K562 (cell line): ENCODE data around the gene ZNF296. TPM values are rescaled to one million over a fixed set of nuclear protein-coding genes. Genes with fewer than 3 reads are reported as not detected.

Experiments used
- ATAC-seq: fragments of 200-7000 bp; cut with Tn5 transposase; 3 replicates; pipeline ENCODE4 v1.9.1; 2020; ENCODE audit warnings: moderate library complexity
- BruUV-seq: library from RNA; stranded (reverse); fragments of 400-500 nt; replicated peaks from 2 replicates; lab custom pipeline; 2021; lab: Mats Ljungman, UMichigan
- CTCF ChIA-PET: fragments of 300-600 bp; formaldehyde crosslinking; extraction: SDS; loops from one replicate; lab custom pipeline; 2021; ENCODE audit warnings: low intra/inter-chr PET ratio; lab: Yijun Ruan, JAX
- POLR2A ChIA-PET: fragments of 300-600, 350-650 bp; sonication (Branson Sonifier 250); formaldehyde crosslinking; extraction: SDS; loops from one replicate; lab custom pipeline; 2021; ENCODE audit warnings: antibody characterized with exemption, inconsistent platforms; lab: Yijun Ruan, JAX
- DNase-seq, 4 experiments: peaks; one replicate each; pipeline versions ENCODE4 v3.0.0 to v3.0.0-alpha.2; 2011 to 2018; ENCODE audit warnings: low spot score in 3 of 4, mixed read lengths in 3 of 4; ENCODE audit errors: extremely low read depth in 1 of 4
- FAIRE-seq: peaks from 2 replicates; lab custom pipeline; 2011; peaks lifted over from hg19 to GRCh38; lab: Jason Lieb, UNC
- H2AFZ ChIP-seq: 2 replicates; pipeline ENCODE4 v1.6.0; 2011; ENCODE audit warnings: low read depth, low read length, control low read depth, inconsistent platforms
- H3K27ac ChIP-seq: fragments of 200-600 bp; 3 replicates; pipeline ENCODE4 v1.8.0; 2011; ENCODE audit warnings: low read depth, mild to moderate bottlenecking, control low read depth, inconsistent platforms, low read length, moderate library complexity, mixed read lengths; ENCODE audit errors: extremely low read depth
- H3K27me3 ChIP-seq, 2 experiments: fragments of 300-600 bp in 1 of 2; 2 replicates in 1 of 2; 3 replicates in 1 of 2; pipeline versions ENCODE4 v1.6.0 to v1.8.0; 2011; ENCODE audit warnings: inconsistent platforms in 2 of 2, low read length in 2 of 2, mild to moderate bottlenecking in 1 of 2, mixed read lengths in 1 of 2, moderate library complexity in 1 of 2; ENCODE audit not compliant: control insufficient read depth in 2 of 2, insufficient read depth in 2 of 2
- H3K36me3 ChIP-seq: fragments of 300-600 bp; 3 replicates; pipeline ENCODE4 v1.8.0; 2011; ENCODE audit warnings: mild to moderate bottlenecking, low read length, inconsistent platforms; ENCODE audit not compliant: control insufficient read depth, insufficient read depth
- H3K4me1 ChIP-seq, 2 experiments: fragments of 200-600 bp in 1 of 2; replicated peaks in 1 of 2; 2 replicates in 1 of 2; 3 replicates in 1 of 2; pipeline versions ENCODE4 v1.5.1 to v1.8.0; 2011; ENCODE audit warnings: inconsistent platforms in 2 of 2, low read length in 2 of 2, mild to moderate bottlenecking in 1 of 2, mixed read lengths in 1 of 2, moderate library complexity in 1 of 2; ENCODE audit not compliant: control insufficient read depth in 2 of 2, insufficient read depth in 2 of 2
- H3K4me2 ChIP-seq: 2 replicates; pipeline ENCODE4 v1.6.1; 2011; ENCODE audit warnings: low read length, control low read depth, inconsistent platforms, mixed read lengths; ENCODE audit not compliant: insufficient read depth
- H3K4me3 ChIP-seq: fragments of 200-600 bp; sonication (generic), shearing (Covaris generic); 2 replicates; pipeline ENCODE4 v1.5.1; 2016; ENCODE audit warnings: control low read depth, inconsistent platforms
- H3K79me2 ChIP-seq: fragments of 200-600 bp; 3 replicates; pipeline ENCODE4 v1.8.0; 2011; ENCODE audit warnings: low read length, inconsistent platforms; ENCODE audit not compliant: control insufficient read depth, insufficient read depth
- H3K9ac ChIP-seq, 2 experiments: 2 replicates each; pipeline versions ENCODE4 v1.6.0 to v1.6.1; 2011; ENCODE audit warnings: low read depth in 2 of 2, low read length in 2 of 2, control low read depth in 1 of 2, inconsistent platforms in 1 of 2, mild to moderate bottlenecking in 1 of 2, mixed read lengths in 1 of 2; ENCODE audit not compliant: insufficient read depth in 1 of 2
- H3K9me1 ChIP-seq: one replicate; pipeline ENCODE4 v1.6.0; 2011; ENCODE audit warnings: inconsistent platforms, mild to moderate bottlenecking, low read length, moderate library complexity; ENCODE audit not compliant: control insufficient read depth, insufficient read depth
- H3K9me3 ChIP-seq: replicated peaks from 2 replicates; pipeline ENCODE4 v1.5.1; 2011; ENCODE audit warnings: low read depth, low read length, inconsistent platforms; ENCODE audit not compliant: control insufficient read depth, insufficient read depth
- H4K20me1 ChIP-seq: replicated peaks from 2 replicates; pipeline ENCODE4 v1.6.1; 2011; ENCODE audit warnings: low read length, inconsistent platforms, mixed read lengths; ENCODE audit not compliant: control insufficient read depth, insufficient read depth
- CREB5 ChIP-seq: fragments of 250-450 bp; sonication (Bioruptor Pico); IDR thresholded peaks from 2 replicates; pipeline ENCODE4 v1.5.0; 2020; ENCODE audit warnings: mild to moderate bottlenecking
- L3MBTL2 ChIP-seq: fragments of 450-650 bp; IDR thresholded peaks from 2 replicates; pipeline ENCODE4 v1.6.1; 2016; ENCODE audit warnings: mild to moderate bottlenecking, moderate library complexity
- MNT ChIP-seq, 2 experiments: fragments of 450-650 bp; conservative IDR thresholded peaks; 2 replicates each; pipeline ENCODE4 v1.6.1; 2017; ENCODE audit warnings: mild to moderate bottlenecking in 2 of 2, moderate library complexity in 2 of 2
- PCBP2 ChIP-seq: fragments of 200-400 bp; formaldehyde crosslinking; IDR thresholded peaks from 2 replicates; pipeline ENCODE4 v1.6.1; 2018; ENCODE audit warnings: low read length, low read depth, mild to moderate bottlenecking, moderate library complexity; ENCODE audit not compliant: poor library complexity, severe bottlenecking
- SMAD2 ChIP-seq: fragments of 150-350 bp; IDR thresholded peaks from 2 replicates; pipeline ENCODE4 v1.6.1; 2014; ENCODE audit warnings: low read depth, mild to moderate bottlenecking, low read length
- SREBF2 ChIP-seq: sonication (generic); formaldehyde crosslinking; IDR thresholded peaks from 2 replicates; pipeline ENCODE4 v1.4.0; 2020; ENCODE audit warnings: mild to moderate bottlenecking, missing genetic modification reagents
- SRSF1 ChIP-seq: fragments of 200-400 bp; formaldehyde crosslinking; IDR thresholded peaks from 2 replicates; pipeline ENCODE4 v1.6.1; 2017; ENCODE audit warnings: mild to moderate bottlenecking, low read depth, low read length, moderate library complexity
- TRIM24 ChIP-seq, 2 experiments: fragments of 450-650 bp; IDR thresholded peaks; 2 replicates each; pipeline ENCODE4 v1.6.1; 2016
- ZNF165 ChIP-seq: fragments of 250-450 bp; sonication (Bioruptor Pico); IDR thresholded peaks from 2 replicates; pipeline ENCODE4 v1.4.0; 2020; ENCODE audit warnings: borderline replicate concordance
- WGBS: fragments of 100-300 bp; shearing (Covaris generic); methylation state at CpG from one replicate; pipeline ENCODE4 v1.1.6; 2016; ENCODE audit warnings: low coverage, mixed read lengths; ENCODE audit not compliant: insufficient coverage; ENCODE audit errors: missing lambda C conversion rate; 5-methylcytosine and 5-hydroxymethylcytosine counted together
- in situ Hi-C: fragments of 300-500 bp; cut with MboI; formaldehyde crosslinking; loops from 4 replicates; pipeline ENCODE4 v1.15.0; 2018; ENCODE audit warnings: inconsistent platforms, mixed read lengths
- intact Hi-C: fragments of 100-400 bp; cut with micrococcal nuclease; formaldehyde crosslinking; loops from 2 replicates; pipeline ENCODE4 v1.14.2; 2022
- polyA plus RNA-seq, 8 experiments: library from polyadenylated mRNA; depleted of rRNA in 4 of 8; stranded (reverse) in 5 of 8; unstranded in 3 of 8; fragments of >200 nt; fragmentation: Nextera tagmentation in 2 of 8; fragmentation: Illumina TruSeq in 1 of 8; extraction: Ambion mirVana in 2 of 8; extraction: Trizol in 1 of 8; gene quantifications; 2 replicates each; pipeline versions ENCODE4 v1.2.1 to v1.2.3, GENCODE V29; 2011 to 2014; ENCODE audit warnings: inconsistent platforms in 1 of 8, missing spikeins in 1 of 8
- total RNA-seq, 7 experiments: library from RNA; depleted of rRNA in 6 of 7; stranded (reverse); fragments of >200 nt in 6 of 7; fragmentation: Illumina TruSeq in 2 of 7; extraction: Trizol in 2 of 7; gene quantifications; 2 replicates each; pipeline versions ENCODE4 v1.2.1 to v1.2.3, GENCODE V29; 2011 to 2021; ENCODE audit warnings: low replicate concordance in 1 of 7

Gene ZNF296
- total and polyA plus RNA-seq, 9 of the 15 experiments (the other 6 are each of a cell fraction or from before 2014, with no cell fraction given) = 0.03 to 8.8 (median 0.47) TPM; not detected in 1

- Histone ChIP-seq H2AFZ (no peak overlapping the region), H3K79me2 (peaks cover 59% of the 10 kb centered on the region), H3K9me1 (peaks cover 7% of the 10 kb centered on the region), H3K27ac (0 out of 3 replicates have a peak overlapping the region, but pooled peaks have one; percentile 13), H3K27me3 (no peaks in the 10 kb centered on the region), H3K4me2 (no peak overlapping the region), H4K20me1 (peaks cover 27% of the 10 kb centered on the region), H3K36me3 (peaks cover 76% of the 10 kb centered on the region), H3K9ac (peak overlapping the region in 1 of 2 experiments; percentile 78; a peak in 1 of 4 replicates), H3K4me1 (peaks cover 3 to 8% of the 10 kb centered on the region in 2 experiments; a peak in 3 of 5 replicates), H3K4me3 (no peak overlapping the region), H3K9me3 (no peaks in the 10 kb centered on the region)
- CTCF ChIA-PET = no interaction called here
- BruUV-seq = no TSS peak
- 92% methylated on average over 5 of the region's 6 CpGs for WGBS
- in situ Hi-C loops (loop anchor here (10.0 kb wide), 1 partner anchor 155 kb away; the partner anchor contains the start of gene TOMM40), intact Hi-C loops (no loop called here)
- FAIRE-seq (no peak), DNase-seq (peak in 1 of 4 experiments; percentile 24), ATAC-seq (no peak)
- POLR2A ChIA-PET = interaction anchor here (0.9 to 1.7 kb wide), 5 partner anchors 10 to 295 kb away, joined by 3 to 9 read pairs (median 5); partner anchors contain the start of gene CLASRP
- TF ChIP-seq SREBF2 (CRISPR knock-in tag) = no peak
- no peak for TF ChIP-seq MNT (conservative IDR thresholded peaks at IDR 0.05)
- no peak for TF ChIP-seq ZNF165 (CRISPR knock-in tag)
- TF ChIP-seq TRIM24 (IDR thresholded peaks at IDR 0.05) = no peak
- TF ChIP-seq PCBP2 = no peak
- TF ChIP-seq SRSF1 = no peak
- no peak for TF ChIP-seq CREB5 (CRISPR knock-in tag)
- TF ChIP-seq L3MBTL2 = no peak
- TF ChIP-seq SMAD2 = no peak
Observed at GRCh38 chr19:45050036-45050435, 26.2 kb downstream of the ZNF296 start.
